WERI-Rb-1 (cell line): ENCODE measurements around the gene PLCE1.

Source experiments
- DNase-seq: peaks from one replicate; pipeline ENCODE4 v3.0.0-alpha.2; 2020
- H3K27ac ChIP-seq: fragments of 250-450 bp; sonication (Bioruptor Pico); 2 replicates; pipeline ENCODE4 v1.5.1; 2020; ENCODE audit warnings: mild to moderate bottlenecking, moderate library complexity
- H3K27me3 ChIP-seq: fragments of 250-450 bp; sonication (Bioruptor Pico); 2 replicates; pipeline ENCODE4 v1.5.1; 2021; ENCODE audit warnings: mild to moderate bottlenecking, low read depth, moderate library complexity; ENCODE audit not compliant: insufficient read depth, severe bottlenecking
- H3K36me3 ChIP-seq: fragments of 250-450 bp; sonication (Bioruptor Pico); 2 replicates; pipeline ENCODE4 v1.5.1; 2020; ENCODE audit warnings: mild to moderate bottlenecking, moderate library complexity
- H3K4me3 ChIP-seq: 2 replicates; pipeline ENCODE4 v1.5.1; 2011; ENCODE audit warnings: low read depth, mild to moderate bottlenecking, control low read depth, low read length
- H3K9me3 ChIP-seq: fragments of 250-450 bp; sonication (Bioruptor Pico); 2 replicates; pipeline ENCODE4 v1.5.1; 2021; ENCODE audit warnings: mild to moderate bottlenecking, moderate library complexity; ENCODE audit not compliant: severe bottlenecking
- CTCF ChIP-seq: IDR thresholded peaks from 2 replicates; pipeline ENCODE4 v1.5.1; 2011; ENCODE audit warnings: low read depth, mild to moderate bottlenecking, control low read depth, inconsistent platforms, low read length

Gene PLCE1

GRCh38 chr10:93991114-93991513 lies 2.6 kb upstream of the PLCE1 start:
- Histone ChIP-seq H3K36me3 (no peaks in the 10 kb centered on the region), H3K27me3 (no peaks in the 10 kb centered on the region), H3K4me3 (no peak overlapping the region), H3K27ac (no peak overlapping the region), H3K9me3 (no peaks in the 10 kb centered on the region)
- DNase-seq: no peak
- TF ChIP-seq CTCF: no peak

- H3K9me3 ChIP-seq: no peaks in the 10 kb centered on the region
- H3K36me3 ChIP-seq: no peaks in the 10 kb centered on the region
- no peak for DNase-seq
- H3K27ac ChIP-seq: no peak overlapping the region
- no peaks in the 10 kb centered on the region for H3K27me3 ChIP-seq
- TF ChIP-seq CTCF: no peak
- no peak overlapping the region for H3K4me3 ChIP-seq
Observed at GRCh38 chr10:93991596-93992284, 2.0 kb upstream of the PLCE1 start.

GRCh38 chr10:93992400-93993030 lies 1.2 kb upstream of the PLCE1 start:
- no peak for DNase-seq
- H3K27ac ChIP-seq: no peak overlapping the region

GRCh38 chr10:93993414-93993781 lies 333 bp upstream of the PLCE1 start:
- no peak for TF ChIP-seq CTCF
- peak; percentile 14 for DNase-seq
- H3K9me3 ChIP-seq: no peaks in the 10 kb centered on the region
- H3K27ac ChIP-seq: peak overlapping the region; percentile 67
- H3K36me3 ChIP-seq: no peaks in the 10 kb centered on the region
- peak overlapping the region; percentile 90 for H3K4me3 ChIP-seq
- no peaks in the 10 kb centered on the region for H3K27me3 ChIP-seq

More at GRCh38 chr10:93992400-93993030, 1.2 kb upstream of the PLCE1 start:
- H3K4me3 ChIP-seq: no peak overlapping the region
- no peak for TF ChIP-seq CTCF
- no peaks in the 10 kb centered on the region for H3K9me3 ChIP-seq
- H3K36me3 ChIP-seq: no peaks in the 10 kb centered on the region
- no peaks in the 10 kb centered on the region for H3K27me3 ChIP-seq

GRCh38 chr10:93994438-93994801 lies 689 bp downstream of the PLCE1 start:
- Histone ChIP-seq H3K27ac (peak overlapping the region; percentile 46; the same call in 1 of the 2 replicates), H3K9me3 (no peaks in the 10 kb centered on the region), H3K4me3 (peak overlapping the region; percentile 90), H3K36me3 (no peaks in the 10 kb centered on the region), H3K27me3 (no peaks in the 10 kb centered on the region)
- no peak for TF ChIP-seq CTCF
- no peak for DNase-seq

GRCh38 chr10:93995182-93995581 lies 1.5 kb downstream of the PLCE1 start:
- TF ChIP-seq CTCF: no peak
- Histone ChIP-seq H3K9me3 (no peaks in the 10 kb centered on the region), H3K4me3 (no peak overlapping the region), H3K36me3 (no peaks in the 10 kb centered on the region), H3K27ac (no peak overlapping the region), H3K27me3 (no peaks in the 10 kb centered on the region)
- no peak for DNase-seq
